Epidermal melanocyte (primary cell): Measurements from ENCODE around the gene STMP1.

Experiments used
- DNase-seq: peaks from one replicate; pipeline ENCODE4 v3.0.0; 2011; ENCODE audit warnings: low spot score; ENCODE audit not compliant: insufficient read length

STMP1 gene

DNA sequence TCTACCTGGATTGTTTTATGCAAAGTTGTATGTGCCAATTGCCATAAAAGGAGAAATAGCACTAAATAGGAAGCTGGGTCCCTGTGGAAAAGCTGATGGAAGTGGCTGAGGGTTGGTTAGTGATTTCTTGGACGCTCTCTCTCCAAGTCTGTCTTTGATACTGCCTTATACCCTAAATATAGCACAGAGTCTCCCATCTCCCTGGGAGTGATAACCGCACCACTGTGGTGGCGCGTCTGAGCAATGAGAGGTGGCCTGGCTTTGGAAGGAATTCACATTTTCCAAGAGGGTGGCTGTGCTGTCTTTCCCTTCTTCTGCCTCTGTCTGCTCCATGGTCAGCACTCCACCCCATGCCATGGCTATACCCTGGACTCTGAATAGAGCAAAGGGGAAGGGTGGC is 31.2 kb downstream of the STMP1 start:
- no peak for DNase-seq

DNA sequence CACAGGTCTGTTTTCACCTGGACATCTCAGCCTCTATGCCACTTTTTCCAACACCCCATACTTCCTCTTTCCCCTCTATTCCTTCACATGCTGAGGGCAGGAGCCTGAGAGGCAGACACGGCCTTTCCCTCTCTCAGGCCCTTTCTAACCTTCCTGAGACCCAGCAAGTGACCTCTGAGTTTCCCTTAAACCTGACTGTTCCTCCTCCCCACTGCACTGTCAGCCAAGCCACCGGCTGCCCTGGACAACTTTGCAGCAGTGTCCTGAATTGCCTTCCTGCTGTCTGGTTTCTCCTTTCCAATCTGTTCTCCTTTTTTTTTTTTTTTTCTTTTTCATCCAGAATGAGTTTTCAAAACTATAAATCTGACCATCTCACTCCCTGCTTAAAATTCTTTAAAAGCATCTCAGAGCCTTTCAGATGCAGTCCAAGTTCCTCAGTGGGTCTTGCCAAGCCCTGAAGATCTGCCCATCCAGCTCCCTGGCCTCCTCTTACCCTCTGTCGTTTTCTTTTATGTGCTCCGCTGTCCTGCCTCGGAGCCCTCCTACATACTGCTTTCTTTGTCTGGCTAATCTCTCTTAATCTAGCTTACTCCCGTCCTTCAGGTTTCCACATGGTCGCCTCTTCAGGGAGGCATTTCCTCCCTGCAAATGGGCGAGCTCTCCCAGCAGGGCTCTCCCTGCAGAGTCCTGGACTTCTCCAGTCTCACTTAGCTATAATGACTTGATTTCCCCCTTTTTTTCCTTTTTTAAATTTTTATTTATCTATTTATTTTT is 35.1 kb downstream of the STMP1 start:
- DNase-seq = no peak

DNA sequence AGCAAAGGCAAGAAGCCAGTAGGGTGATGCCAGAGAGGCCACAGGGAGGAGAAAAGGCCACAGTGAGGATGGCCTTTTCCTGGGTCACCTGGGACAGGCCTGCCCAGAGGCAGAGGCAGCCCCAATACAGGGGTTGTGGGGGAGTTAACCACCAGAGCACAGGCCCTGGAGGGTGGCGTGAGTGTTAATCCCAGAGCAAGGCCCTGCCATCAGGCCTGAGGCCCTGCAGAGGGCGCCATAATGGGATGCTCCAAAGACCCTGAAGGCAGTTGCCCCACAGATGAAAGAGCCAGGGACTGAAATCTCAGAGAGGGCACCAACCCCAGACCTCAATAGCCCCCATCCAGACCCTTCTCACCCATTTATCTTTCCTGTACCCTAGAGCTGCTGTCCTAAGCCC is 41.8 kb downstream of the STMP1 start:
- no peak for DNase-seq

DNA sequence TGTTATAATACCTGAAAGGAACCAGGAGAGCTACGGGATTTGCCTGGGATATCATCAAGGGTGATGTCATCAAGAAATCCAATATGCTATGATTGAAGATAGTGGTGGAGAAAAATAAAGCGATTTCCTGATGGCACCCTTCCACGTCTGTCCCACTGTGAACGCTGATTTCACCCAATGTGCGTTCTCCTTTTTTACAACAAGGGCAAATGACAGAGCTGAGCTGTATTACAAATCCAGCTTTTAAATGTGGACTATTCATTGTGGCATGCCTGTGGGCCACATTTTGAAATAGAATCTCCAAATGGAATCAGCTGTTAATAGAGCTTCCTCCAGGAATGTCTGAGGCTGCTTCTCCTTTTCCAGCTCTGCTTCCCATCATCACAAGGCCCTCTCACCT is 42.4 kb downstream of the STMP1 start:
- DNase-seq = no peak

DNA sequence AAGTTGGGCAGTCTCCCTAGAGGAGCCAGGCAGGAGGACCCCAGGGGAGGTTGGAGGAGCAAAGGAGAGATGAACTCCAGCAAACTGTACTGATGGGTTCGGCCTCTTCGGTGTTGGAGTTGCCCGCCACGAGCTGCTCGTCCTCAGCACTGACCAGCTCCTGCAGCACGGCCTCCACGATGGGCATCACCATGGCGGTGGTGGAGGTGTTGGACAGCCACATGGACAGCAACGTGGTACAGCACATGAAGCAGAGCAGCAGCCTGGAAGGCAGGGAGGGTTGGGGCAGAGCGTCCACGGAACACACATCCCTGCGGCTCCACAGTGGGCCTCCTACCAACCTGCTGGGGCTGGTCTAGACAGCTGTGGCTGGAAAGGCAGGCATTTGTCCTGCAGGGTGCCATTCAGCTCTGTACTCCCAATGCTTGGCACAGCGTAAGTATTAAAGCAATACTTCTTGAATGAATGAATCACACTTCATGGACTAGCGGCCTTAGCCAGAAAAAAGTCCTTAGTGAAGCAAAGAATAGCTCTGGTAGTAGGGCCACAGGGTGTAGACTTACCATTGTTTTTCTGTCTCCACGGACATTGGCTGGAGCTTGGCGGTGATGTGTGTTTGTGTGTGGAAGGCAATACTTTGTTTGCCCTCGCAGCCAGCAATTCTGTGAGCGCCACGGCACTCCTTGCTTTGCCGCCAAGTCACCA is 43.9 kb downstream of the STMP1 start:
- DNase-seq = no peak

DNA sequence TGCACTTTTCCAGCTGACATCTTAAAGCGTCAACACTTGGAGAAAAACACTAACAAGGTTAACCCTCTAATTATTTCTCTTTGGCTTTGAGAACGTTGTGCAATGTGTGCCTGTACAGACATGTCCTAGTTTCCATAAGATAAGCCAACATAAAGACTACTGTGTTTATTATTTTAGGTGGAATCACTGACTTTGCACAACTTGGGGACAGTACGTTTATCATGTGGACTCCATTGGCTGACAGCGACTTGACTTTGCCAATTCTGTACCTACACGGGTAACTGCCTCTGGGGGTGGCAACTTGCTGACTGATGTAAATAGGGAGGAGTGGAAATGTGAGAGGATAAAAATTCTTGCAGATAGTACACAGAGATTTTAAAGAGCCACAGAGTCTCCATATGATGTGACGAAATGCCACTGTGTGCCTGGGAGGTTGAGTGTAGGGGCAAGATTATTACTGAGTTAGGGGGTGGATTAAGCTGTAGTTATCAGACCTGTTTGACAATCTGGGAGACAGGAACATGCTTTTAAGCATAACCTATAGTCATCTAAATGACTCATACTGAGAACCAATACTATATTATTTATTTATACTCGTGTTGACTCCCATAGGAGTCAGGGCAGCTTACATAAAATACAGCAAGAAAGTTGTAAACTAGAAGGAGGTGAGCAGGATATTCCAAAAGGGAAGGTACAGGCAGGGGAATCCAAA is 44.7 kb downstream of the STMP1 start:
- DNase-seq = no peak

DNA sequence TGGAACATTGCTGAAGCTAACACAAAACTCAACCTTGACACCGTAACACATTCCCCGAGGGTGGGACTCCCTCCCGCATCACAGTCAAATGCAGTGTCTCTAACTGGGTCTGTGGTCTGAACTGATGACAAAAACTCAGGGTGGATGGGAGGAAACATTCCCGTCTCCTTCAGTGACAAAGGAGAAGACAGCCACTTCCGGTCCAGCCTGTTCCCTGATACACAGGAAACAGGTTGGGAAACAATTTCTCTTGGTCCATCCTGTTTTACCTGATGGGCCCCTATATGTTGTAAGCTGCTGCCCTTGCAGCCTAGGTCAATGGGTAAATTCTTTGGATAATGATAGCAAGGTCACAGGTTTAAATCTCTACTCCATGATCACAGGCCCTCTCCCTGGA is 45.3 kb downstream of the STMP1 start:
- no peak for DNase-seq

DNA sequence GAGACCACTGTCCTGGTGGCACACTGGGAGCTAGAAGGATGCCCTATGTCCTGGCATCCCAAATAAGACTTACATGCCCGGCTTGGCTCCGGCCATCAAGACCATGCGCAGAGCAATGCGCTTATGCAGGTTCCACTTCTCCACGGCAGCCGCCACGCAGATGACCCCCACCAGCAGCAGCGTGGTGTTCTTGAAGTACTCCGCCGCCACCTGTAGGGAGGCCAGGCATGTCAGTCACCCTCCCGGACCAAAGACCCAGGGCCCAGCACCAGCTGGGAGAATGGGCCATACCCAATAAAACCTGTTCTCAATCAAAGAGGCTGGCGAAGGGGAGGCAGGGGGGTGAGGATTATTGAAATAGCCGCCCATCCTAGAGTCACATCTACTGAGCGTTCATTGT is 45.7 kb downstream of the STMP1 start:
- DNase-seq = no peak

DNA sequence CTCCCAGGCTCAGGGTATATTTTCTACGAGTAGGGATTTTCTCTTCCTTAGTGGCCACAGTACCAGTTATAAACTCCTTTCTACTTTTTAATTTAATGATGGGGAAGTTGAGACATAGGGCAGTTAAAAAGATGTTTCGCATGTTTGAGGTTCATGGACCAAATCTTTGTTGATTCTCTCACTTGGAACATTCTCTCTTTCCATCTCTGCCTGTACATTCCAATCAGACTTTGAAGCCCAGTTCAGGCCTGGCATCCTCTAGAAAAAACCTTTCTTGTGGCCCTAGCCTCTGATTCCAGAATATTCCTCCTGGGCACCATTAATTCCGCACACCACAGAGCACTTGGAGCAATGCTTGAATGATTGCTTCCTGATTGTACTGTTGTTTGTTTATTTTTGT is 47.2 kb downstream of the STMP1 start:
- no peak for DNase-seq

DNA sequence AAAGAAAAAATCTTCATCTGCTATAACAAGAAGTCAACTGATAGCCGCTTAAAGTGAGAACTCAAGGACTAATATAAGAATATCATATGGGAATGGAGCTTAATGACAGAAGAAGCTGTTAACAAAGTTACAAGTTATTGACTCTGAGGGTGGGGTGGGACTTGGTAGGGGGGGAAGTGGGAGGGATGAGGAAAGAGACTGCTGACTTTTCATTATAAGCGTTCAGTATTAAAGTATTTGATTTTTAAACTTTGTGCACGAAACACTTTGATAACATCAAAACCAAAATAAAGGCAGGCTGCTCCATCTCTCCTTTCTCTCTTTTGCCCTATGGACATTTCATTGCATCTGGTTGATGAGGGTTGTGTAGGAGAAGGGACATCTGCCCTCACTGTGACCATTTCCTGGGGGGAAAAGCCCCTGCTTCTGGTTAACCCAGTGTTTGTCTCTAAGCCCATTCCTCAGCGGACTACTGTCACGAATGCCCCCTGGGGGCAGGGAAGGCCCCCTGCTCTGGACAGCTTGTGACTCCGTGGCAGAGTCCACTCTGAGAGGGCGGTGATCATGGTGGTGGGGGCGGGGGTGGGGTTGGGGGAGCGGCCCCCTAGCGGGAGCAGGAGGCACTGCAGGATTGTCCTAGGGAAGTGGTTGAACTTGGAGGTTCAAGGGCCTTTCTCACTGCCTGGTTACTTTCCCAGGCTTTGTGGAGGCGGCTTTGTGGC is 48.3 kb downstream of the STMP1 start:
- DNase-seq = no peak

DNA sequence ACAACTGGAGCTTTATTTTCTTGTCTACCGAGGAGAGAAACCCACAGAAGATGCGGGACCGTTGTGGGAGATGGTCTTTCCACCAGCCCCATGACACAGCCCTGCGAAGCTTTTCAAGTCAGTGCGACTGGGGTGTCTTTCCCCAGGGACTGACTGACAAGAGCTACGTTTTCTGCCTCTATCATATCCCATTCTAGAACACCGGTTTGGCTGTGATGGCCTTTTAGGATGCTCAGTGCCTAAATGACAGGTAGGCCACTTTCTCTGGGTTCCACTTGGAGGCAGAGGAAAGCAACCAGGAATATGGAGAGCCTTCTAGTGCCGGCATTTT is 48.8 kb downstream of the STMP1 start:
- no peak for DNase-seq

DNA sequence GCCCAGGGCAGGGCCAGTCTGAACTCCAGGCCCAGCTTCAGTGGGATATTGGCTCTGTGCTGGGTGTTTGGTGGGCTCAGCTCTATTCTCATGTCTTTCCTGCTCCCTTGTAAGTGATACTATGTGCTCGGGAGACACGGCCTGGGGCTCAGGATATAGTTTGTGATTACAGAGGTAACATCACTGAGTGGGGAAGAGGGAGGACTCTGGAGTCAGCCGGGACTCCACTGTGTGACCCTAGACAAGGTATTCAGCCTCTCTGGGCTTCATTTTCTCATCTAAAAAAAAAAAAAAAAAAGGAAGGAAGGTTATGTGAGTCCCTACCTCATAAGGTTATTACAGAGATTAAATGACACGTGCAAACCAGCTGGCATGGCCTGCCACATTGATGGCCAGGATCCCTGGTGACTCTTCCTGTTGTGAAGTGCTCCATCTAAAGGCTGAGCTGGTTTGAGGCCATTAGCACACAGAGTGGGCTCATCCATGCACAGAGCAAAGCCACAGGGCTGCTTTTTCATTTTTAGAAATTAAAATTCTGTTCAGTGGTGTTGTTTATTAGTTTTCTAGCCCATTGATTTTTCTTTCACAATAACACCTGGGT is 50.0 kb downstream of the STMP1 start:
- DNase-seq = no peak

DNA sequence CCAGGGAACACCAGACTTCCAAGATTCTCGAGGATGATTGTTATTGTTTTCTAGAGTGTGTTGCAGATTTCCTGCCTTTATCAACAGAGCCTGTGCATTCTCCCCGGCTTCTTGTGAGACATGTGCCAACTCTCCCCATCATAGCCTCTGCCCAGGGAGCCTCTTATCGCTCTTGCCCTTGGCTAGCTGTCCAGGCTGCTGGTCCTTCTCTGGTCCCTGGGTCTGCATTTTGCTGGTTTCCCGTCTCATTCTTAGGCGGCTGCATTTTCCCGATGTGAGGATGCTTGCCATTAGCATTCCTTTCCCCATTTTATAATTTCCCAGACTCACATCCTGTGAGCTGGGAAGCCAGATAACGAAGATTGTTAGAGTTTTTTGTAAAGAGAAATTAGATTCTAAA is 50.5 kb downstream of the STMP1 start:
- DNase-seq = no peak

DNA sequence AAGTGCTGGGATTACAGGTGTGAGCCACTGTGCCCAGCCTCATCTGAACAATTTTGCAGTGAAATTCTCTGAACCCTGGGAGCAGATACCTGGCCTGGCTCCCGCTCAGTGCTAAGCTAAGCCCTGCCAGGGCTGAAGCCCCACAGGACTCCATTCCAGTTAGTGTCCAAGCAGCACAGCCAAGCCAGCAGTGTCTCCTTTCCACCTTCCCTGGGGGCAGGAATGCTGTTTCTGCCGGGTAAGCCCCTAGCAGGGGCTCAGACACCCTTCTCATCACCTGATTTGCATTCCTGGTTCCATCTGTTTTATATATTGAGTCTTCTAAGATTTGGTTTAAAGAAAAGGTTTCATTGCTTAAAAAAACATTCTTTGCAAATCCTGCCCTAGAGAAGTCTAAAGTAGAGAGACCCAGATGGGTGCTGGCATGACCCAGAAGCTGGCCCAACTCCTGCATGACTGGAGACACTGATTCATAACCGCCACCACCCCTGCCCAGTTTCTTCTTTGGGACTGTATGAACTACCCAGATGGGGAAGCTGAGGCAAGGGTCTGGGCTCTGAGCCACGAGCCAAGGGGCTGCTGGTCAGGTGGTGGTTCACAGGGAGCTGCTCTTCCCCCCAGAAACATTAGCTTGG is 51.6 kb downstream of the STMP1 start:
- DNase-seq = no peak

DNA sequence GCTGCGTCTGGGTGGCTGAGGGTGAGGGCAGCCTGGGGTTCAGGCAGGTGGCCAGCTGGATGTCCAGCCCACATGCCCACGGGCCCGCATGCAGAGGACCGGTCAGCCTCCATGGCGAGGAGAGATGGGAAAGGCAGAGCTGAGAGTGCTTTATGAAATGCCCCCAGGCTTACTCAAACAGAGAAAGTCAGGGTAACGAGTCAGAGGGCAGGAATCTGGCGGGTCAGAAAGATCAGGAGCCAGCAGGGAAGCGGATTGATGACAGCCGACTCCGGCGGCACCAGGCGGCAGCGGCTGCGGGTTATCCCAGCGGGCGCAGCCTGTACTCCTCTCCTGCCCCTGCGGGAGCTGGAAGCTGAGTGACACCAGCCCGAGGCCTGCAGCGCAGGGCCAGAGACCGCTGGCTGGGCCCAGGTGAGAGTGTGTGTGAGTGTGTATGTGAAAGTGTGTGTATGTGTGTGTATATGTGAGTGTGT is 52.3 kb downstream of the STMP1 start:
- no peak for DNase-seq

DNA sequence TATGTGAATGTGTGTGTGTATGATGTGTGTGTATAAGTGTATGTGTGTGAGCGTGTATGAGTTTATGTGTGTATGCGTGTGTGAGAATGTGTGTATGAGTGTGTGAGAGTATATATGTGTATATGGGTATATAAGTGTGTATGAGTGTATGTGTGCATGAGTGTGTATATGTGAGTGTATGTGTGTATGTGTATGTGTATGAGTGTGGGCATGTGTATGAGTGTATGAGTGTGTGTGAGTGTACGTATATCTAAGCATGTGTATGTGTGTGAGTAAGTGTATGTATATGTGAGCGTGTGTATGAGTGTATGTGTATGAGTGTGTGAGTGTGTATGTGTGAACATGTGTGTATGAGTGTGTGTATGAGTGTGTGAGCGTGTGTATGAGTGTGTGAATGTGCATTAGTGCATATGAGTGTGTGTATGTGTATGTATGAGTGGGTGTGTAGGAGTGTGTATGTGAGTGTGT is 52.8 kb downstream of the STMP1 start:
- DNase-seq = no peak

DNA sequence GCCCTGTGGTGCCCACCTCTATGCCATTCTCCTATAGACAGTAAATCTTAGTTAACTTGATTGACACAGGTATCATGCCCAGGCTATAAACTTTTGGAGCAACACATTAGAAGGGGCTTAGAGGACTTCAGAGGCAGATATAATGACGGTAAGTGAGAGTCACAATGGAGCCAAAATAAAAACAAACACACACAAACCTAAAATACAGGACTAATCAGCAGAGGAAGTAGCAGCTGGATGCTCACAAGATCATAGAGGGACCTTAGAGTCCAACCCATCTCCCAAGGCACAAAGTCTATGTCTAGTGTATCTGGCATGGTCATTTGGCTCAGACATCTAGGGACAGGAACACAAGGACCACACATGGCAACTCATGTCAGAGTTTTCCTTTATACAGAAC is 53.4 kb downstream of the STMP1 start:
- no peak for DNase-seq

DNA sequence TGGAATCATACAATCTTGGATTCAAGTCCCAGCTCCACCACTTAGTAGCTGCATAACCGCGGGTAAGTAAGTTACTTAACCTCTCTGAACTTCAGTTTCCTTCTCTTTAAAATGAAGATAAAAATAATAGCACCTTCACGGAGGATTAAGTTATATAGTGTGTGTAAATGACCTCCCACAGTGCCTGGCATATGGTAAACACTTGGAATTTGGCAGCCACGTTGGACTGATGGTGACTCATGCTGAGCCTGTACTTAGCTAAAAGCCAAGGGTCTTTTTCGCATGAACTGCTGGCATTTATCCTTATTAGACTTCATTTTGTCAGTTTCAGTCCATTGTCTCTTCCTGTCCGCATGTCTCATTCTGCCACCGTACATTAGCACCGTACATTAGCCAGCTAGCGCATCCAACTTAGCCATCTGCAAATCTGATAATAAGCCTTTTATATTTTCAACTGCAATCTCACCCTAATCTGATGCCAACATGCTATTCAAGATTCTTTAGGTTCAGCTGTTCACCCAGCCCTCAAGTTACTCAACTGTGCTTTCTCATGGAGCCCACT is 54.4 kb downstream of the STMP1 start:
- no peak for DNase-seq

DNA sequence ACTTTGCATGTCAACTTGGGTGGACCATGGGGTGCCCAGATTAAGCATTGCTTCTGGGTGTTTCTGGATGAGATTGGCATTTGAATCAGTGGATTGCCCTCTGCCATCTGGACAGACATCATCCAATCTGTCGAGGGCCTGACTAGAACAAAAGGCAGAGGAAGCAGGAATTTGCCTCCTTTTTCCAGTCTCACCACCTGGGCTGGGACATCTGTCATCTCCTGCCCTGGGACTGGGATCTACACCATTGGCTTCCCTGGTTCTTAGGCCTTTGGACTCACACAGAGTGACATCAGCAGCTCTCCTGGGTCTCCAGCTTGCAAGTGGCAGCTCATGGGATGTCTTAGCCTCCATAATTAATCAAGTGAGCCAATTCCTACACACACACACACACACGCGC is 55.4 kb downstream of the STMP1 start:
- no peak for DNase-seq

DNA sequence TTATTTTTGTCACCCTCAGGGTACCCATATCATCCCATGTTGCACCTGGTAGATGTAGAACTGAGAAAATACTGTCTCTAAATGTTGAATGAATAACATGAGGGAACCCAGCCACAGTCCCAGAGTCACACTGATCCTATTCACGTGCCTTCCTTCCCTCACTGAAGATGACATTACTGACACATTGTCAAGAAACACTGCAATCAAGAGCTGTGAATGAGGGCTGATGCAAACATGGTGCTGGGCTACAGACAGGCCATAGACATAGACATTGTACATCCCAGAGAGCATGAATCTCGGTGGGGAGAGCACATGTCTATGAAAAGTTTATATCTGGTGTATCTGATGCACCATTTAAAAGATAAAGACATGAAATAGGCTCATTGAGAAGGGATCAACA is 55.9 kb downstream of the STMP1 start:
- no peak for DNase-seq
